HEK293 (cell line): ENCODE measurements around the gene LMTK2.

Experiments used
- BCL11B ChIP-seq: fragments of 450-650 bp; formaldehyde crosslinking; IDR thresholded peaks from 2 replicates; pipeline ENCODE4 v1.5.1; 2016; ENCODE audit warnings: low read depth, missing biosample characterization, missing genetic modification characterization
- KLF1 ChIP-seq: fragments of 450-650 bp; formaldehyde crosslinking; IDR thresholded peaks from 2 replicates; pipeline ENCODE4 v1.5.1; 2016; ENCODE audit warnings: missing biosample characterization, missing genetic modification characterization
- KLF16 ChIP-seq: fragments of 450-650 bp; formaldehyde crosslinking; IDR thresholded peaks from 2 replicates; pipeline ENCODE4 v1.5.1; 2017; ENCODE audit warnings: missing biosample characterization, missing genetic modification characterization
- ZFP41 ChIP-seq: fragments of 450-650 bp; formaldehyde crosslinking; IDR thresholded peaks from 2 replicates; pipeline ENCODE4 v1.5.1; 2016; ENCODE audit warnings: missing biosample characterization, missing genetic modification characterization, borderline replicate concordance
- ZNF184 ChIP-seq: fragments of 450-650 bp; IDR thresholded peaks from 2 replicates; pipeline ENCODE4 v1.5.1; 2018; ENCODE audit warnings: missing biosample characterization, mild to moderate bottlenecking, missing genetic modification characterization
- ZNF239 ChIP-seq: fragments of 450-650 bp; formaldehyde crosslinking; IDR thresholded peaks from 2 replicates; pipeline ENCODE4 v1.5.1; 2016; ENCODE audit warnings: missing biosample characterization, missing genetic modification characterization
- ZNF514 ChIP-seq: fragments of 450-650 bp; formaldehyde crosslinking; IDR thresholded peaks from 2 replicates; pipeline ENCODE4 v1.5.1; 2016; ENCODE audit warnings: missing biosample characterization, missing genetic modification characterization
- ZNF571 ChIP-seq: fragments of 450-650 bp; formaldehyde crosslinking; IDR thresholded peaks from 2 replicates; pipeline ENCODE4 v1.5.0; 2017; ENCODE audit warnings: missing biosample characterization, missing genetic modification characterization
- TF ChIP-seq, protein P1 (sequence below): fragments of 450-650 bp; formaldehyde crosslinking; IDR thresholded peaks from 2 replicates; pipeline ENCODE4 v1.5.1; 2016; ENCODE audit warnings: missing biosample characterization, missing genetic modification characterization
- TF ChIP-seq, protein P2 (sequence below): fragments of 450-650 bp; formaldehyde crosslinking; IDR thresholded peaks from 2 replicates; pipeline ENCODE4 v1.5.1; 2016; ENCODE audit warnings: missing biosample characterization, missing genetic modification characterization
- TF ChIP-seq, protein P3 (sequence below): fragments of 450-650 bp; formaldehyde crosslinking; IDR thresholded peaks from 2 replicates; pipeline ENCODE4 v1.5.1; 2016; ENCODE audit warnings: missing biosample characterization, missing genetic modification characterization, low read depth
- TF ChIP-seq, protein P4 (sequence below): fragments of 450-650 bp; formaldehyde crosslinking; IDR thresholded peaks from 2 replicates; pipeline ENCODE4 v1.5.1; 2016; ENCODE audit warnings: missing biosample characterization, missing genetic modification characterization
- TF ChIP-seq, protein P5 (sequence below): fragments of 450-650 bp; formaldehyde crosslinking; IDR thresholded peaks from 2 replicates; pipeline ENCODE4 v1.5.1; 2016; ENCODE audit warnings: missing biosample characterization, missing genetic modification characterization

DNA sequence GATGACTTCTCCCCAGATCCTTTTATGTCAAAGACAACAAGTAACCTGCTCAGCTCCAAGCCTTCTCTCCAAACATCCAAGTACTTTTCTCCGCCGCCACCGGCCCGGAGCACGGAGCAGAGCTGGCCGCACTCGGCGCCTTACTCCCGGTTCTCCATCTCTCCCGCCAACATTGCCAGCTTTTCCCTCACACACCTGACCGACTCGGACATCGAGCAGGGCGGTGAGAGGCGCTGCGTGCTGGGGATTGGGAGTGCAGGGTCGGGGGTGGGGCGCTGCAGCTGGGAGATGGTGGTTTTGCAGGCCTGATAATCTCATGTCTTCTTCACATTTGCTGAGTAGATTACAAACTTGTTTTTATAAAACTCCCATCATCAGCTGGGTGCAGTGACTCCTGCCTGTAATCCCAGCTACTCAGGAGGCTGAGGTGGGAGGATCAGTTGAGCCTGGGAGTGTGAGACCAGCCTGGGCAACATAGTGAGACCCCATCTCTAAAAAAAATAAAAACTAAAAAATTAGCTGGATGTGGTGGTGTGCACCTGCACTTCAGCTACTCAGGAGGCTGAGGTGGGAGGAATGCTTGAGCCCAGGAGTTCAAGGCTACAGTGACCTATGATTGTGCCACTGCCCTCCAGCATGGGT, 97.4 kb downstream of the LMTK2 start:
- no peak for TF ChIP-seq ZFP41
- no peak for TF ChIP-seq ZNF571
- TF ChIP-seq, protein P1, sequence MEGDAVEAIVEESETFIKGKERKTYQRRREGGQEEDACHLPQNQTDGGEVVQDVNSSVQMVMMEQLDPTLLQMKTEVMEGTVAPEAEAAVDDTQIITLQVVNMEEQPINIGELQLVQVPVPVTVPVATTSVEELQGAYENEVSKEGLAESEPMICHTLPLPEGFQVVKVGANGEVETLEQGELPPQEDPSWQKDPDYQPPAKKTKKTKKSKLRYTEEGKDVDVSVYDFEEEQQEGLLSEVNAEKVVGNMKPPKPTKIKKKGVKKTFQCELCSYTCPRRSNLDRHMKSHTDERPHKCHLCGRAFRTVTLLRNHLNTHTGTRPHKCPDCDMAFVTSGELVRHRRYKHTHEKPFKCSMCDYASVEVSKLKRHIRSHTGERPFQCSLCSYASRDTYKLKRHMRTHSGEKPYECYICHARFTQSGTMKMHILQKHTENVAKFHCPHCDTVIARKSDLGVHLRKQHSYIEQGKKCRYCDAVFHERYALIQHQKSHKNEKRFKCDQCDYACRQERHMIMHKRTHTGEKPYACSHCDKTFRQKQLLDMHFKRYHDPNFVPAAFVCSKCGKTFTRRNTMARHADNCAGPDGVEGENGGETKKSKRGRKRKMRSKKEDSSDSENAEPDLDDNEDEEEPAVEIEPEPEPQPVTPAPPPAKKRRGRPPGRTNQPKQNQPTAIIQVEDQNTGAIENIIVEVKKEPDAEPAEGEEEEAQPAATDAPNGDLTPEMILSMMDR (tag by site-specific recombination), result no peak
- TF ChIP-seq KLF1 (tag by site-specific recombination), result no peak
- no peak for TF ChIP-seq BCL11B (tag by site-specific recombination)
- TF ChIP-seq KLF16 (tag by site-specific recombination), result no peak
- TF ChIP-seq, protein P2, sequence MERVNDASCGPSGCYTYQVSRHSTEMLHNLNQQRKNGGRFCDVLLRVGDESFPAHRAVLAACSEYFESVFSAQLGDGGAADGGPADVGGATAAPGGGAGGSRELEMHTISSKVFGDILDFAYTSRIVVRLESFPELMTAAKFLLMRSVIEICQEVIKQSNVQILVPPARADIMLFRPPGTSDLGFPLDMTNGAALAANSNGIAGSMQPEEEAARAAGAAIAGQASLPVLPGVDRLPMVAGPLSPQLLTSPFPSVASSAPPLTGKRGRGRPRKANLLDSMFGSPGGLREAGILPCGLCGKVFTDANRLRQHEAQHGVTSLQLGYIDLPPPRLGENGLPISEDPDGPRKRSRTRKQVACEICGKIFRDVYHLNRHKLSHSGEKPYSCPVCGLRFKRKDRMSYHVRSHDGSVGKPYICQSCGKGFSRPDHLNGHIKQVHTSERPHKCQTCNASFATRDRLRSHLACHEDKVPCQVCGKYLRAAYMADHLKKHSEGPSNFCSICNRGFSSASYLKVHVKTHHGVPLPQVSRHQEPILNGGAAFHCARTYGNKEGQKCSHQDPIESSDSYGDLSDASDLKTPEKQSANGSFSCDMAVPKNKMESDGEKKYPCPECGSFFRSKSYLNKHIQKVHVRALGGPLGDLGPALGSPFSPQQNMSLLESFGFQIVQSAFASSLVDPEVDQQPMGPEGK (tag by site-specific recombination), result no peak
- TF ChIP-seq, protein P3, sequence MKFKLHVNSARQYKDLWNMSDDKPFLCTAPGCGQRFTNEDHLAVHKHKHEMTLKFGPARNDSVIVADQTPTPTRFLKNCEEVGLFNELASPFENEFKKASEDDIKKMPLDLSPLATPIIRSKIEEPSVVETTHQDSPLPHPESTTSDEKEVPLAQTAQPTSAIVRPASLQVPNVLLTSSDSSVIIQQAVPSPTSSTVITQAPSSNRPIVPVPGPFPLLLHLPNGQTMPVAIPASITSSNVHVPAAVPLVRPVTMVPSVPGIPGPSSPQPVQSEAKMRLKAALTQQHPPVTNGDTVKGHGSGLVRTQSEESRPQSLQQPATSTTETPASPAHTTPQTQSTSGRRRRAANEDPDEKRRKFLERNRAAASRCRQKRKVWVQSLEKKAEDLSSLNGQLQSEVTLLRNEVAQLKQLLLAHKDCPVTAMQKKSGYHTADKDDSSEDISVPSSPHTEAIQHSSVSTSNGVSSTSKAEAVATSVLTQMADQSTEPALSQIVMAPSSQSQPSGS (tag by site-specific recombination), result no peak
- no peak for TF ChIP-seq ZNF184 (tag by site-specific recombination)
- TF ChIP-seq, protein P4, sequence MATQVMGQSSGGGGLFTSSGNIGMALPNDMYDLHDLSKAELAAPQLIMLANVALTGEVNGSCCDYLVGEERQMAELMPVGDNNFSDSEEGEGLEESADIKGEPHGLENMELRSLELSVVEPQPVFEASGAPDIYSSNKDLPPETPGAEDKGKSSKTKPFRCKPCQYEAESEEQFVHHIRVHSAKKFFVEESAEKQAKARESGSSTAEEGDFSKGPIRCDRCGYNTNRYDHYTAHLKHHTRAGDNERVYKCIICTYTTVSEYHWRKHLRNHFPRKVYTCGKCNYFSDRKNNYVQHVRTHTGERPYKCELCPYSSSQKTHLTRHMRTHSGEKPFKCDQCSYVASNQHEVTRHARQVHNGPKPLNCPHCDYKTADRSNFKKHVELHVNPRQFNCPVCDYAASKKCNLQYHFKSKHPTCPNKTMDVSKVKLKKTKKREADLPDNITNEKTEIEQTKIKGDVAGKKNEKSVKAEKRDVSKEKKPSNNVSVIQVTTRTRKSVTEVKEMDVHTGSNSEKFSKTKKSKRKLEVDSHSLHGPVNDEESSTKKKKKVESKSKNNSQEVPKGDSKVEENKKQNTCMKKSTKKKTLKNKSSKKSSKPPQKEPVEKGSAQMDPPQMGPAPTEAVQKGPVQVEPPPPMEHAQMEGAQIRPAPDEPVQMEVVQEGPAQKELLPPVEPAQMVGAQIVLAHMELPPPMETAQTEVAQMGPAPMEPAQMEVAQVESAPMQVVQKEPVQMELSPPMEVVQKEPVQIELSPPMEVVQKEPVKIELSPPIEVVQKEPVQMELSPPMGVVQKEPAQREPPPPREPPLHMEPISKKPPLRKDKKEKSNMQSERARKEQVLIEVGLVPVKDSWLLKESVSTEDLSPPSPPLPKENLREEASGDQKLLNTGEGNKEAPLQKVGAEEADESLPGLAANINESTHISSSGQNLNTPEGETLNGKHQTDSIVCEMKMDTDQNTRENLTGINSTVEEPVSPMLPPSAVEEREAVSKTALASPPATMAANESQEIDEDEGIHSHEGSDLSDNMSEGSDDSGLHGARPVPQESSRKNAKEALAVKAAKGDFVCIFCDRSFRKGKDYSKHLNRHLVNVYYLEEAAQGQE (tag by site-specific recombination), result no peak
- TF ChIP-seq, protein P5, sequence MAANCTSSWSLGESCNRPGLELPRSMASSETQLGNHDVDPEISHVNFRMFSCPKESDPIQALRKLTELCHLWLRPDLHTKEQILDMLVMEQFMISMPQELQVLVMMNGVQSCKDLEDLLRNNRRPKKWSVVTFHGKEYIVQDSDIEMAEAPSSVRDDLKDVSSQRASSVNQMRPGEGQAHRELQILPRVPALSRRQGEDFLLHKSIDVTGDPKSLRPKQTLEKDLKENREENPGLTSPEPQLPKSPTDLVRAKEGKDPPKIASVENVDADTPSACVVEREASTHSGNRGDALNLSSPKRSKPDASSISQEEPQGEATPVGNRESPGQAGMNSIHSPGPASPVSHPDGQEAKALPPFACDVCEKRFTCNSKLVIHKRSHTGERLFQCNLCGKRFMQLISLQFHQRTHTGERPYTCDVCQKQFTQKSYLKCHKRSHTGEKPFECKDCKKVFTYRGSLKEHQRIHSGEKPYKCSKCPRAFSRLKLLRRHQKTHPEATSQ (tag by site-specific recombination), result no peak
- no peak for TF ChIP-seq ZNF514 (tag by site-specific recombination)
- no peak for TF ChIP-seq ZNF239
